ENCODE results near the gene IGFN1. TPM values are rescaled to one million over a fixed set of nuclear protein-coding genes. Genes with fewer than 3 reads are reported as not detected.
A peak's percentile ranks its signal among the peaks of the same experiment; 100 is the strongest.

Gene IGFN1
- total and polyA plus RNA-seq, 9 of the 15 experiments (the other 6 are each of a cell fraction or from before 2014, with no cell fraction given) = 0.04 TPM; not detected in 8

DNA sequence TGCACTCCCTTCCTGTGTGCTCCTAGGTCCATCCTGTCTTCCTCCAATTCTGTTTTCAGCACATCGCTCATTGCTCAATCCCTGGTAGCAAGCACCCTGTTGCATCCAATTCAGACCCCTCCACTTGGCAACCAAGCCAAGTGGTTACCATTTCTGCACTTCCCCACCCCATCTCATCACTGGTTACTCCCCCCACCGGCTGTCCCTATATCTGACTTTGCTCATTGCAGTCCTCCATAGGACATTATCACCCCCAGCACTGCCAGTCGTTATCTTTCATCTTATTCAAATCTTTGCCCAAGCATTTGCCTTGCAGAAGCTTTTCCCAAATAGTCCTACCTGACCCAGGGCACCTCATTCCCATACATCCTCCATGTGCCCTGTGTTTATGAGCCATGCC, 34.3 kb upstream of the IGFN1 start:
- Histone ChIP-seq H3K4me2 (ENCODE audit: insufficient read depth, low read length) (no peak overlapping the region), H3K27ac (ENCODE audit: extremely low read depth, low read depth, low read length) (no peak overlapping the region), H3K27me3 (ENCODE audit: control insufficient read depth in 2 of 2, insufficient read depth in 2 of 2, low read length in 2 of 2) (no peaks in the 10 kb centered on the region), H3K9ac (ENCODE audit: insufficient read depth in 1 of 2, low read depth in 2 of 2, low read length in 2 of 2) (no peak overlapping the region), H3K36me3 (ENCODE audit: control insufficient read depth, insufficient read depth, low read length) (peaks cover 15% of the 10 kb centered on the region), H3K4me3 (no peak overlapping the region), H3K79me2 (ENCODE audit: control insufficient read depth, insufficient read depth, low read length) (peaks cover 12% of the 10 kb centered on the region; the same call in 2 of the 3 replicates), H3K9me1 (ENCODE audit: control insufficient read depth, insufficient read depth, low read length) (no peaks in the 10 kb centered on the region), H3K9me3 (replicated peaks; ENCODE audit: control insufficient read depth, insufficient read depth, low read depth, low read length) (no peaks in the 10 kb centered on the region), H3K4me1 (replicated peaks in 1 of 2; ENCODE audit: control insufficient read depth in 2 of 2, insufficient read depth in 2 of 2, low read length in 2 of 2) (peaks cover 13 to 25% of the 10 kb centered on the region in 2 experiments), H4K20me1 (replicated peaks; ENCODE audit: control insufficient read depth, insufficient read depth, low read length) (no peaks in the 10 kb centered on the region), H2AFZ (ENCODE audit: low read depth, low read length) (peak overlapping the region; percentile 61; the same call in 1 of the 2 replicates)
- BruUV-seq (replicated peaks) = no TSS peak
- WGBS (ENCODE audit: insufficient coverage, low coverage, missing lambda C conversion rate) = 31% methylated on average over 3 of the region's 3 CpGs
- ChIA-PET POLR2A (interaction anchor here (0.9 to 9.8 kb wide), 2 partner anchors 10 to 12 kb away, joined by 3 to 121 read pairs; no protein-coding TSS in a partner anchor), CTCF (ENCODE audit: low intra/inter-chr PET ratio) (no interaction called here)
- ATAC-seq (no peak), DNase-seq (ENCODE audit: extremely low read depth in 1 of 4, low spot score in 3 of 4) (no peak), FAIRE-seq (no peak)
- in situ Hi-C loops (cut with MboI) (no loop called here), intact Hi-C loops (cut with micrococcal nuclease) (no loop called here)
- TF ChIP-seq, protein P1, sequence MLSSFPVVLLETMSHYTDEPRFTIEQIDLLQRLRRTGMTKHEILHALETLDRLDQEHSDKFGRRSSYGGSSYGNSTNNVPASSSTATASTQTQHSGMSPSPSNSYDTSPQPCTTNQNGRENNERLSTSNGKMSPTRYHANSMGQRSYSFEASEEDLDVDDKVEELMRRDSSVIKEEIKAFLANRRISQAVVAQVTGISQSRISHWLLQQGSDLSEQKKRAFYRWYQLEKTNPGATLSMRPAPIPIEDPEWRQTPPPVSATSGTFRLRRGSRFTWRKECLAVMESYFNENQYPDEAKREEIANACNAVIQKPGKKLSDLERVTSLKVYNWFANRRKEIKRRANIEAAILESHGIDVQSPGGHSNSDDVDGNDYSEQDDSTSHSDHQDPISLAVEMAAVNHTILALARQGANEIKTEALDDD (IDR thresholded peaks at IDR 0.05) = no peak
- TF ChIP-seq, protein P2, sequence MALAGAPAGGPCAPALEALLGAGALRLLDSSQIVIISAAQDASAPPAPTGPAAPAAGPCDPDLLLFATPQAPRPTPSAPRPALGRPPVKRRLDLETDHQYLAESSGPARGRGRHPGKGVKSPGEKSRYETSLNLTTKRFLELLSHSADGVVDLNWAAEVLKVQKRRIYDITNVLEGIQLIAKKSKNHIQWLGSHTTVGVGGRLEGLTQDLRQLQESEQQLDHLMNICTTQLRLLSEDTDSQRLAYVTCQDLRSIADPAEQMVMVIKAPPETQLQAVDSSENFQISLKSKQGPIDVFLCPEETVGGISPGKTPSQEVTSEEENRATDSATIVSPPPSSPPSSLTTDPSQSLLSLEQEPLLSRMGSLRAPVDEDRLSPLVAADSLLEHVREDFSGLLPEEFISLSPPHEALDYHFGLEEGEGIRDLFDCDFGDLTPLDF (CRISPR knock-in tag; IDR thresholded peaks at IDR 0.05) = no peak
- 0 out of 2 replicates have a peak, but pooled peaks have one; percentile 11 for TF ChIP-seq CEBPB (tag; IDR thresholded peaks at IDR 0.05)

DNA sequence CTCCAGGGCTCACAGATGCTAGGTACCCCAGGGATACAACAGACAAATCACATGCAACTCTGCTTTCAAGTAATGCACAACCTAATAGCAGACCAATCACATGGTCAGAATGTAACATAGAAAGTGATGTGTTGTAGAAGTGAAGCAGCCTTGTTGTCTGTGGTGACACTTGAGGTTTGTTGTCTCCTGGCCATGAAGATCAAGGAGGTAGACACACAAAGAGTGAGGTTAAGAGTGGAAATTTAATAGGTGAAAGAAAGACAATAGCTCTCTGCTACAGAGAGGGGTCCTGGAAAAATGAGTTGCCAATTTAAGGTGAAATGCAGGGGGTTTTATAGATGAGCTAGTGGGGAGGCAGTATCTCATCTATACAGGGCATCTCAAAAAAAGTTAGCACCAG, 33.8 kb upstream of the IGFN1 start:
- Histone ChIP-seq H3K4me2 (ENCODE audit: insufficient read depth, low read length) (no peak overlapping the region), H3K9me3 (replicated peaks; ENCODE audit: control insufficient read depth, insufficient read depth, low read depth, low read length) (no peaks in the 10 kb centered on the region), H3K27ac (ENCODE audit: extremely low read depth, low read depth, low read length) (no peak overlapping the region), H2AFZ (ENCODE audit: low read depth, low read length) (no peak overlapping the region), H3K9ac (ENCODE audit: insufficient read depth in 1 of 2, low read depth in 2 of 2, low read length in 2 of 2) (no peak overlapping the region), H3K4me3 (no peak overlapping the region), H3K36me3 (ENCODE audit: control insufficient read depth, insufficient read depth, low read length) (peaks cover 11% of the 10 kb centered on the region), H3K27me3 (ENCODE audit: control insufficient read depth in 2 of 2, insufficient read depth in 2 of 2, low read length in 2 of 2) (no peaks in the 10 kb centered on the region), H3K4me1 (replicated peaks in 1 of 2; ENCODE audit: control insufficient read depth in 2 of 2, insufficient read depth in 2 of 2, low read length in 2 of 2) (peaks cover 13 to 25% of the 10 kb centered on the region in 2 experiments), H3K79me2 (ENCODE audit: control insufficient read depth, insufficient read depth, low read length) (peaks cover 12% of the 10 kb centered on the region; the same call in 2 of the 3 replicates), H3K9me1 (ENCODE audit: control insufficient read depth, insufficient read depth, low read length) (no peaks in the 10 kb centered on the region), H4K20me1 (replicated peaks; ENCODE audit: control insufficient read depth, insufficient read depth, low read length) (no peaks in the 10 kb centered on the region)
- ATAC-seq (no peak), DNase-seq (ENCODE audit: extremely low read depth in 1 of 4, low spot score in 3 of 4) (no peak), FAIRE-seq (no peak)
- in situ Hi-C loops (cut with MboI) (no loop called here), intact Hi-C loops (cut with micrococcal nuclease) (no loop called here)
- ChIA-PET CTCF (ENCODE audit: low intra/inter-chr PET ratio) (no interaction called here), POLR2A (interaction anchor here (9.8 kb wide), 1 partner anchor 12 kb away, joined by 121 read pairs; no protein-coding TSS in a partner anchor)
- no TSS peak for BruUV-seq (replicated peaks)
- peak in 1 of 2 experiments; percentile 59; a peak in 1 of 3 replicates for TF ChIP-seq CBX3 (IDR thresholded peaks at IDR 0.05; ENCODE audit: borderline replicate concordance in 1 of 2, low read length in 2 of 2)
- TF ChIP-seq POLR2AphosphoS5 (IDR thresholded peaks at IDR 0.05; ENCODE audit: control insufficient read depth, insufficient read depth, low read depth, low read length) = no peak
- TF ChIP-seq FOXJ2 (tag; IDR thresholded peaks at IDR 0.05) = no peak
- no peak for TF ChIP-seq LCOR (CRISPR knock-in tag; IDR thresholded peaks at IDR 0.05)
- TF ChIP-seq ZNF699 (CRISPR knock-in tag; IDR thresholded peaks at IDR 0.05; ENCODE audit: insufficient replicate concordance) = no peak
- TF ChIP-seq, protein P3, sequence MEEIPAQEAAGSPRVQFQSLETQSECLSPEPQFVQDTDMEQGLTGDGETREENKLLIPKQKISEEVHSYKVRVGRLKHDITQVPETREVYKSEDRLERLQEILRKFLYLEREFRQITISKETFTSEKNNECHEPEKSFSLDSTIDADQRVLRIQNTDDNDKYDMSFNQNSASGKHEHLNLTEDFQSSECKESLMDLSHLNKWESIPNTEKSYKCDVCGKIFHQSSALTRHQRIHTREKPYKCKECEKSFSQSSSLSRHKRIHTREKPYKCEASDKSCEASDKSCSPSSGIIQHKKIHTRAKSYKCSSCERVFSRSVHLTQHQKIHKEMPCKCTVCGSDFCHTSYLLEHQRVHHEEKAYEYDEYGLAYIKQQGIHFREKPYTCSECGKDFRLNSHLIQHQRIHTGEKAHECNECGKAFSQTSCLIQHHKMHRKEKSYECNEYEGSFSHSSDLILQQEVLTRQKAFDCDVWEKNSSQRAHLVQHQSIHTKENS (CRISPR knock-in tag; IDR thresholded peaks at IDR 0.05) = no peak
- TF ChIP-seq, protein P4, sequence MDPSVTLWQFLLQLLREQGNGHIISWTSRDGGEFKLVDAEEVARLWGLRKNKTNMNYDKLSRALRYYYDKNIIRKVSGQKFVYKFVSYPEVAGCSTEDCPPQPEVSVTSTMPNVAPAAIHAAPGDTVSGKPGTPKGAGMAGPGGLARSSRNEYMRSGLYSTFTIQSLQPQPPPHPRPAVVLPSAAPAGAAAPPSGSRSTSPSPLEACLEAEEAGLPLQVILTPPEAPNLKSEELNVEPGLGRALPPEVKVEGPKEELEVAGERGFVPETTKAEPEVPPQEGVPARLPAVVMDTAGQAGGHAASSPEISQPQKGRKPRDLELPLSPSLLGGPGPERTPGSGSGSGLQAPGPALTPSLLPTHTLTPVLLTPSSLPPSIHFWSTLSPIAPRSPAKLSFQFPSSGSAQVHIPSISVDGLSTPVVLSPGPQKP (CRISPR knock-in tag; IDR thresholded peaks at IDR 0.05) = no peak
- no peak for TF ChIP-seq CEBPB (tag; IDR thresholded peaks at IDR 0.05)
- TF ChIP-seq CBX1 (IDR thresholded peaks at IDR 0.05; ENCODE audit: low read depth) = no peak

Data from K562 (cell line).